ENCODE data around the gene FN1.

The FN1 gene

GRCh38 chr2:215358891-215359575 is 76.8 kb downstream of the FN1 start:
- ATAC-seq (replicated peaks) (no peak), DNase-seq (no peak)
- Mint-ChIP-seq H3K27me3 (no peaks in the 10 kb centered on the region), H3K4me1 (peaks cover 6 to 22% of the 10 kb centered on the region in 2 donors), H3K36me3 (peaks cover 41 to 49% of the 10 kb centered on the region in 2 donors), H3K4me3 (no peak overlapping the region), H3K9me3 (no peaks in the 10 kb centered on the region), H3K27ac (no peak overlapping the region)

DNA sequence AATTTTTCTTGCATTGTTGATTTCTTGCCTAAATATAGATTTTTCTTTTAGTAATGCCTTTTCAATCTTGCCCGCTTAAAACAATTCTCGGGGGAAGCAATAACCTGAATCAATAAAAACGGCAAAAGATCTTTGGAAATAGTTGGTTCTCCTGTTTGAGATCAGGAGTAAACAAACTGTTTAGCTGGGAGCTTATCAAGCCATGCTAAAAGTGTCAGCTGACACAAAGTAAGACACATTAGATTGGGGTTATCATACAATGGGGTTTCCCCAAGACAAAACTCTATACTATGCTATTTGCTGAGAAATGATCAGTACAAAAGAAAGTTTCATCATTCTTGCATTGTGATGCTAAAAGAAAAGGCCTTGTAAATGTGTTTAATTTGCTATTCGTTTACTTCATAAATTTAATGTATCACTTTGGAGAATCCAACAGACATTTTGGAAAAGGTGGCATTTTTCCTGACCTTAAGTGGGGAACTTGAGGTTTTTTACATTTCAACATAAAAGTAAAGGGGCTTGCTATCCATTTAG is 77.5 kb downstream of the FN1 start:
- Mint-ChIP-seq H3K36me3 (peaks cover 40 to 45% of the 10 kb centered on the region in 2 donors), H3K4me1 (peaks cover 4 to 15% of the 10 kb centered on the region in 2 donors), H3K4me3 (no peak overlapping the region), H3K27ac (no peak overlapping the region), H3K27me3 (no peaks in the 10 kb centered on the region), H3K9me3 (no peaks in the 10 kb centered on the region)
- no peak for ATAC-seq (replicated peaks)
- no peak for DNase-seq

- peaks cover 41 to 47% of the 10 kb centered on the region in 2 donors for H3K36me3 Mint-ChIP-seq
- peaks cover 0 to 8% of the 10 kb centered on the region in 2 donors for H3K4me1 Mint-ChIP-seq
- no peaks in the 10 kb centered on the region for H3K27me3 Mint-ChIP-seq
- H3K27ac Mint-ChIP-seq = no peak overlapping the region
- ATAC-seq (replicated peaks) (no peak), DNase-seq (no peak)
- no peak overlapping the region for H3K4me3 Mint-ChIP-seq
- H3K9me3 Mint-ChIP-seq = no peaks in the 10 kb centered on the region
These were observed 78.2 kb downstream of the FN1 start for GRCh38 chr2:215357660-215358059.

- H3K4me1 Mint-ChIP-seq = peaks cover 0 to 2% of the 10 kb centered on the region in 2 donors
- ATAC-seq (replicated peaks) = no peak
These were observed 78.9 kb downstream of the FN1 start for GRCh38 chr2:215356948-215357461.

DNA sequence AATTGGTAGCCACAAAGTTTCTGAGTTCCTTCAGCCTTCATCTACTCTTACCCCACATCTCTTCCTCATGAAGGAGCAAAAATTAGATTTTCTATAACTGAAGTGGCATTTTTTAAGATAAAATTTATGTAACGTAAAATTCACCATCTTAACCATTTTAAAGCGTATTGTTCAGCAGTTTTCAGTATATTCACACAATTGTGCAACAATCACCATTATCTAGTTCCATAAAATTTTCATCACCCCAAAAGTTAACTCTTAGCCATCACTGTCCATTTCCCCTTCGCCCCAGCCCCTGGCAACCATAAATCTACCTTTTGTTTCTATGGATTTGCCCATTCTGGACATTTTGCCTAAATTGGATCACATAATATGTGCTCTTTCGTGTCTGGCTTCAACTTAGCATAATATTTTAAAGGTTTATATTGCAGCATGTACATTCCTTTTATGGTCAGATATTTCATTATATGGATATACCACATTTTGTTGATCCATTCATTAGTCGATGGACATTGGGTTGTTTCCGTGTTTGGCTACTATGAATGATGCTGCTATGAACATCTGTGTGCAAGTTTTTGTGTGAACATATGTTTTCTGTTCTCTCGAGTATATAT is 79.4 kb downstream of the FN1 start:
- DNase-seq (no peak), ATAC-seq (replicated peaks) (no peak)
- Mint-ChIP-seq H3K4me1 (no peaks in the 10 kb centered on the region), H3K9me3 (no peaks in the 10 kb centered on the region), H3K36me3 (peaks cover 41 to 44% of the 10 kb centered on the region in 2 donors), H3K27ac (no peak overlapping the region), H3K4me3 (no peak overlapping the region), H3K27me3 (no peaks in the 10 kb centered on the region)

More at GRCh38 chr2:215356948-215357461, 78.9 kb downstream of the FN1 start:
- Mint-ChIP-seq H3K36me3 (peaks cover 38 to 43% of the 10 kb centered on the region in 2 donors), H3K4me3 (no peak overlapping the region), H3K27me3 (no peaks in the 10 kb centered on the region), H3K27ac (no peak overlapping the region), H3K9me3 (no peaks in the 10 kb centered on the region)
- DNase-seq = no peak

GRCh38 chr2:215355801-215356200 is 80.1 kb downstream of the FN1 start:
- no peak for ATAC-seq (replicated peaks)

DNA sequence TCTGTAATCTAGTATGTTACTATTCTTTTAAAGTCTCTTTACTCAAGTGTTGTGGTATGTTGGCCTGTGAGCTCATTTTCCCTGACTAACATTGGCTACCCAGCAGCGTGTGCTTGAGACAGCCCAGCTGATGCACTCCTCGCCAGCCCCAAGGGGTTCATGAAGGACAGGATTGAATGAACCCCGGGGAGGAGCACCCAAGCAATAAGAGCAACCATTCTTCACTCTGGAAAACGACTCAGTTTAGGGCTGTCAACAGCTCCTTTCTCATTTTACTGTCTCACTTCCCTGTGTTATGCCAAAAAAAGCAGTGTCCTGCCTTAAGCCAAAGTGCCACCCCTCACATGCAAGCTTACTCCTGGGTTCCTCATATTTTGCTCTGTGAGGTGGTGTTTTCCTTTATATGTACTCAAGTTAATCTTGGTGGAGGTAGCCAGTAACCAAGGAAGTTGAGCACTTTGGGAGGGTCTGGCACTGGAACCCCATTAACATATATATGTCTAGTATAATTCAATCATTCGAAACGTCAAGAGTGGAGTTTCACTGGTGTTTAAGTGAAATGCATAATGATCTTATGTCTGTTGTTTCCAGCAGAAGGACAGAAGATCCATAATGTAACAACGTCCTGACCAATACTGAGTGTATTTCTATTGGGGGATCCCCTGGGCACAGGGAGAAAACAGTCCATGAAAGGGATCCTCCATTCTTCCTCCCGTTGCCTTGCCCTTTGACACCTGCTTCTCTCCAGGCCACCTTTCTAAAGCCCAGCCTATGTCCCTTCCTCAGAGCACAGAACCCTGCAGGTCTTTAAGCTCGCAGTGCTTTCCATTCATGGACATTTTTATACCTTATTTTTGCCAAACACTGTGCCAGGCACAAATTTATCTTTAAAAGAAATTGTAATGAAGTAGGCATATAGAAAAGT is 80.8 kb downstream of the FN1 start:
- H3K27me3 Mint-ChIP-seq = no peaks in the 10 kb centered on the region
- H3K4me3 Mint-ChIP-seq = no peak overlapping the region
- no peak for ATAC-seq (replicated peaks)
- H3K36me3 Mint-ChIP-seq = peaks cover 48 to 54% of the 10 kb centered on the region in 2 donors
- no peaks in the 10 kb centered on the region for H3K4me1 Mint-ChIP-seq
- H3K9me3 Mint-ChIP-seq = no peaks in the 10 kb centered on the region
- no peak overlapping the region for H3K27ac Mint-ChIP-seq
- no peak for DNase-seq

More at GRCh38 chr2:215355801-215356200, 80.1 kb downstream of the FN1 start:
- Mint-ChIP-seq H3K27me3 (no peaks in the 10 kb centered on the region), H3K4me1 (no peaks in the 10 kb centered on the region), H3K36me3 (peaks cover 43 to 48% of the 10 kb centered on the region in 2 donors), H3K4me3 (no peak overlapping the region), H3K9me3 (no peaks in the 10 kb centered on the region), H3K27ac (no peak overlapping the region)
- DNase-seq = no peak

- Mint-ChIP-seq H3K4me1 (no peaks in the 10 kb centered on the region), H3K4me3 (no peak overlapping the region), H3K27ac (no peak overlapping the region), H3K36me3 (peaks cover 62 to 70% of the 10 kb centered on the region in 2 donors), H3K27me3 (no peaks in the 10 kb centered on the region), H3K9me3 (no peaks in the 10 kb centered on the region)
- ATAC-seq (replicated peaks) (no peak), DNase-seq (no peak)
These were observed 83.3 kb downstream of the FN1 start for GRCh38 chr2:215352602-215353001.

DNA sequence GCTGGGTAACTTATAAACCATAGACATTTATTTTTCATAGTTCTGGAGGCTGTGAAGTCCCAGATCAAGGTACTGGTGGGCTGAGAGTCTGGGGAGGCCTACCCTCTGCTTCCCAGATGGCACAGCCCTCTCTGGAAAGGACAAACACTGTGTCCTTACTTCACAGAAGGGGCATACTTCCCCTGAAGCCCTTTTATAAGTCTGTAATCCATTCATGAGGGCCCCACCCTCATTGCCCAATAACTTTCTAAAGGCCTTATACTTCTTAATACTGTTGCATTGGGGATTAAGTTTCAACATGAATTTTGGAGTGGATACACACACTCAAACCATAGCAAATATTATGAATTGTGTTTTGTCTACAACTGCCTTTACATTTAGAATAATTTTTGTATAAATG is 88.0 kb downstream of the FN1 start:
- no peak for ATAC-seq (replicated peaks)
- Mint-ChIP-seq H3K4me1 (no peaks in the 10 kb centered on the region), H3K4me3 (no peak overlapping the region), H3K27me3 (no peaks in the 10 kb centered on the region), H3K36me3 (peaks cover 51 to 69% of the 10 kb centered on the region in 2 donors), H3K9me3 (no peaks in the 10 kb centered on the region), H3K27ac (no peak overlapping the region)
- no peak for DNase-seq

GRCh38 chr2:215338883-215339679 is 96.8 kb downstream of the FN1 start:
- H3K27me3 Mint-ChIP-seq = no peaks in the 10 kb centered on the region
- ATAC-seq (replicated peaks) = no peak
- peaks cover 0 to 1% of the 10 kb centered on the region in 2 donors for H3K4me1 Mint-ChIP-seq
- H3K27ac Mint-ChIP-seq = no peak overlapping the region
- no peaks in the 10 kb centered on the region for H3K9me3 Mint-ChIP-seq
- peaks cover 40 to 69% of the 10 kb centered on the region in 2 donors for H3K36me3 Mint-ChIP-seq
- no peak for DNase-seq
- no peak overlapping the region for H3K4me3 Mint-ChIP-seq

DNA sequence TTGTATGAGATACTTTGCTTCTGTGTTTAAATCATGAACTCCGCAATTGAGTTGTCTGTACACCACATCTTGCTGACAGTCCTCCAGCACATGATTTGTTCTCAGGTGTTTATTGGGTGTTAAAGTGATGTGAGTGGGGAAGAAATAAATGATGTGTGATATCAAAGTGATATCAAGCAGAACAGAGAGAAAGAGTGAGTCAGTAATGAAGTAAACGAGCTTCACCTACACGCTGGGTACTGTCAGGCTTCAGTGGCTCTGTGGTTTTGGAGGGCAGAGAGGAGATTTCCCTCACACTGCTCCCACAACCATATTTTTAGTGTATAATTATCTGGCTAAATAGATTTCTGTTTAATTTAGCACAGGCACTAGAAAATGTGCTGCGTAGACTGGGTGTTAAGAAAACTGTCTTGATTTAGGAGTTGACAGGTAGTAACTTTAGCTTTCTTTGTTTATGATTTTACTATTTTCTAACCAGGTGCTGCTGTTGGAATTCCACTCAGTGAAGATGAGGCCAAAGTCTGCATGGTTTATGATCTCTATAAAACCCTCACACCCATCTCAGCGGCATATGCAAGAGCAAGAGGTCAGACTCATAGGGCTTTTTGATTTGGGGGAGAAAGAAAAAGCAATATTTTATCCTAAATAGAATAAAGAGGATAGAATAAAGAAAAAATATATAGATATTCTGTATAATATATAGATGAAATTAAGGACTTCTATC is 102.8 kb downstream of the FN1 start:
- Mint-ChIP-seq H3K4me1 (peaks cover 20 to 50% of the 10 kb centered on the region in 2 donors), H3K36me3 (peaks cover 47 to 68% of the 10 kb centered on the region in 2 donors), H3K27ac (no peak overlapping the region), H3K4me3 (peak overlapping the region; percentile 12 to 46), H3K27me3 (no peaks in the 10 kb centered on the region), H3K9me3 (no peaks in the 10 kb centered on the region)
- ATAC-seq (replicated peaks) (peak; percentile 99 to 100), DNase-seq (peak; percentile 30)

DNA sequence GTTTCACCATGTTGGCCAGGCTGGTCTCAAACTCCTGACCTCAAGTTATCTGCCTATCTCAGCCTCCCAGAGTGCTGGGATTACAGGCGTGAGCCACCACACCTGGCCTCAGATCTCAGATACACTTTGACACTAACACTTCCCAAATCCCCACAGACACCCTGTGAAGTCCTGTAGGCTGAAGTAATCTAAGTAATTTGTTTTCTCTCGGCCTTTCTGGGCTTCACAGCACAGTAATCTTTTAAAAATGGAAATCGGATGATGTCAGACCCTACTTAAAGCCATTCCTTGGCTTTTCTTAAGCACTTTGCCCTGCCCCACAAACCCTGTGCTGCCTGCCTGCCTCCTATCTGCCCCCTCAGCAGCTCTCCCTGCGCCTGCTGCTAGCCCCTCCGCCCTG is 107.8 kb downstream of the FN1 start:
- Mint-ChIP-seq H3K36me3 (peaks cover 55 to 76% of the 10 kb centered on the region in 2 donors), H3K27ac (peak overlapping the region; percentile 60)

GRCh38 chr2:215324811-215325210 is 111.1 kb downstream of the FN1 start:
- no peaks in the 10 kb centered on the region for H3K9me3 Mint-ChIP-seq
- no peak for ATAC-seq (replicated peaks)
- H3K4me3 Mint-ChIP-seq = no peak overlapping the region
- H3K4me1 Mint-ChIP-seq = peaks cover 21 to 40% of the 10 kb centered on the region in 2 donors
- H3K27ac Mint-ChIP-seq = no peak overlapping the region
- H3K36me3 Mint-ChIP-seq = peaks cover 61 to 72% of the 10 kb centered on the region in 2 donors
- DNase-seq = no peak
- no peaks in the 10 kb centered on the region for H3K27me3 Mint-ChIP-seq

More for the DNA sequence above, 107.8 kb downstream of the FN1 start:
- Mint-ChIP-seq H3K4me3 (no peak overlapping the region), H3K27me3 (no peaks in the 10 kb centered on the region), H3K4me1 (peaks cover 24 to 59% of the 10 kb centered on the region in 2 donors), H3K9me3 (no peaks in the 10 kb centered on the region)
- DNase-seq = no peak
- no peak for ATAC-seq (replicated peaks)
